Activated T-cell treated with anti-CD3 and anti-CD28 coated beads, Interleukin-2, amount 50 U/mL, for 72 hours (primary cell): ENCODE results near the gene OSBPL7. TPM values are rescaled to one million over a fixed set of nuclear protein-coding genes. Genes with fewer than 3 reads are reported as not detected.

Source experiments
- ATAC-seq, 2 donors: fragments of 150-1000 bp; cut with Tn5 transposase; replicated peaks in 1 of 2; 2 replicates each; pipeline ENCODE4 v1.10.0; 2021; ENCODE audit warnings: moderate library complexity in 2 of 2, mild to moderate bottlenecking in 1 of 2
- DNase-seq, 2 donors: peaks; one replicate each; pipeline ENCODE4 v3.0.0; 2021 to 2022; ENCODE audit warnings: mixed read lengths in 1 of 2
- H3K27ac Mint-ChIP-seq: one replicate; pipeline ENCODE4 v1.8.0; 2022; ENCODE audit warnings: mild to moderate bottlenecking, moderate library complexity, mixed read lengths
- H3K27me3 Mint-ChIP-seq: one replicate; pipeline ENCODE4 v1.8.0; 2022; ENCODE audit warnings: low read depth, mixed read lengths
- H3K36me3 Mint-ChIP-seq, 2 donors: one replicate each; pipeline ENCODE4 v1.8.0; 2022; ENCODE audit warnings: mixed read lengths in 2 of 2, mild to moderate bottlenecking in 1 of 2; ENCODE audit not compliant: insufficient read depth in 2 of 2
- H3K4me1 Mint-ChIP-seq: one replicate; pipeline ENCODE4 v1.8.0; 2022; ENCODE audit warnings: low read depth, mixed read lengths
- H3K4me3 Mint-ChIP-seq, 2 donors: one replicate each; pipeline ENCODE4 v1.8.0; 2022; ENCODE audit warnings: mild to moderate bottlenecking in 2 of 2, mixed read lengths in 2 of 2, moderate library complexity in 2 of 2
- H3K9me3 Mint-ChIP-seq, 2 donors: one replicate each; pipeline ENCODE4 v1.8.0; 2022; ENCODE audit warnings: mixed read lengths in 2 of 2
- total RNA-seq, 2 donors: library from RNA; stranded (reverse); gene quantifications; one replicate each; pipeline ENCODE4 v1.2.3, GENCODE V29; 2022

OSBPL7 gene
- total RNA-seq, 2 donors from 2014 or later = 23.9 to 24.9 TPM

GRCh38 chr17:47829870-47830269, 8.3 kb upstream of the OSBPL7 start:
- peak overlapping the region; percentile 94 for H3K27ac Mint-ChIP-seq
- peak overlapping the region; percentile 93 to 96 for H3K4me3 Mint-ChIP-seq
- ATAC-seq = peak; percentile 41 to 66
- peak in 1 of 2 donors; percentile 45 for DNase-seq
- no peaks in the 10 kb centered on the region for H3K9me3 Mint-ChIP-seq
- peaks cover 12 to 15% of the 10 kb centered on the region in 2 donors for H3K36me3 Mint-ChIP-seq
- H3K27me3 Mint-ChIP-seq = no peaks in the 10 kb centered on the region
- H3K4me1 Mint-ChIP-seq = peaks cover 54% of the 10 kb centered on the region

GRCh38 chr17:47823519-47823918, 1.9 kb upstream of the OSBPL7 start:
- peaks cover 14 to 18% of the 10 kb centered on the region in 2 donors for H3K36me3 Mint-ChIP-seq

GRCh38 chr17:47822785-47823184, 1.2 kb upstream of the OSBPL7 start:
- Mint-ChIP-seq H3K4me1 (peaks cover 25% of the 10 kb centered on the region), H3K27me3 (no peaks in the 10 kb centered on the region), H3K36me3 (peaks cover 13 to 19% of the 10 kb centered on the region in 2 donors), H3K9me3 (no peaks in the 10 kb centered on the region), H3K4me3 (peak overlapping the region; percentile 89 to 95), H3K27ac (no peak overlapping the region)
- DNase-seq (no peak), ATAC-seq (no peak)

More at GRCh38 chr17:47823519-47823918, 1.9 kb upstream of the OSBPL7 start:
- no peak overlapping the region for H3K4me3 Mint-ChIP-seq
- H3K4me1 Mint-ChIP-seq = peaks cover 30% of the 10 kb centered on the region
- DNase-seq (no peak), ATAC-seq (no peak)
- H3K27ac Mint-ChIP-seq = no peak overlapping the region
- no peaks in the 10 kb centered on the region for H3K27me3 Mint-ChIP-seq
- H3K9me3 Mint-ChIP-seq = no peaks in the 10 kb centered on the region

GRCh38 chr17:47821031-47821423, 567 bp downstream of the OSBPL7 start:
- peak overlapping the region; percentile 89 to 95 for H3K4me3 Mint-ChIP-seq
- peaks cover 6 to 16% of the 10 kb centered on the region in 2 donors for H3K36me3 Mint-ChIP-seq
- no peak for ATAC-seq
- no peaks in the 10 kb centered on the region for H3K27me3 Mint-ChIP-seq
- H3K4me1 Mint-ChIP-seq = peaks cover 25% of the 10 kb centered on the region
- peak overlapping the region; percentile 0 for H3K27ac Mint-ChIP-seq
- no peak for DNase-seq
- no peaks in the 10 kb centered on the region for H3K9me3 Mint-ChIP-seq

GRCh38 chr17:47820033-47820789, 1.4 kb downstream of the OSBPL7 start:
- DNase-seq = no peak
- no peak for ATAC-seq
- Mint-ChIP-seq H3K4me1 (peaks cover 25% of the 10 kb centered on the region), H3K27me3 (no peaks in the 10 kb centered on the region), H3K36me3 (peaks cover 3 to 11% of the 10 kb centered on the region in 2 donors), H3K9me3 (no peaks in the 10 kb centered on the region), H3K27ac (no peak overlapping the region), H3K4me3 (peak overlapping the region; percentile 89 to 95)

GRCh38 chr17:47819475-47819874, 2.1 kb downstream of the OSBPL7 start:
- Mint-ChIP-seq H3K9me3 (no peaks in the 10 kb centered on the region), H3K4me3 (no peak overlapping the region)
- no peak for ATAC-seq

GRCh38 chr17:47818002-47818695, 3.4 kb downstream of the OSBPL7 start:
- H3K36me3 Mint-ChIP-seq = peaks cover 1 to 7% of the 10 kb centered on the region in 2 donors

More at GRCh38 chr17:47819475-47819874, 2.1 kb downstream of the OSBPL7 start:
- Mint-ChIP-seq H3K27me3 (no peaks in the 10 kb centered on the region), H3K4me1 (peaks cover 25% of the 10 kb centered on the region), H3K36me3 (peaks cover 3 to 11% of the 10 kb centered on the region in 2 donors), H3K27ac (no peak overlapping the region)
- DNase-seq = no peak

GRCh38 chr17:47816947-47817346, 4.6 kb downstream of the OSBPL7 start:
- Mint-ChIP-seq H3K9me3 (no peaks in the 10 kb centered on the region), H3K4me1 (peaks cover 16% of the 10 kb centered on the region), H3K27me3 (no peaks in the 10 kb centered on the region), H3K27ac (no peak overlapping the region), H3K36me3 (peaks cover 0 to 7% of the 10 kb centered on the region in 2 donors), H3K4me3 (no peak overlapping the region)
- DNase-seq (no peak), ATAC-seq (no peak)

More at GRCh38 chr17:47818002-47818695, 3.4 kb downstream of the OSBPL7 start:
- ATAC-seq (no peak), DNase-seq (no peak)
- H3K4me3 Mint-ChIP-seq = no peak overlapping the region
- H3K27ac Mint-ChIP-seq = no peak overlapping the region
- H3K27me3 Mint-ChIP-seq = no peaks in the 10 kb centered on the region
- peaks cover 25% of the 10 kb centered on the region for H3K4me1 Mint-ChIP-seq
- H3K9me3 Mint-ChIP-seq = no peaks in the 10 kb centered on the region

- no peaks in the 10 kb centered on the region for H3K9me3 Mint-ChIP-seq
- H3K36me3 Mint-ChIP-seq = peaks cover 0 to 7% of the 10 kb centered on the region in 2 donors
These were observed 5.4 kb downstream of the OSBPL7 start for GRCh38 chr17:47816111-47816735.

GRCh38 chr17:47815106-47815918, 6.3 kb downstream of the OSBPL7 start:
- H3K9me3 Mint-ChIP-seq = no peaks in the 10 kb centered on the region
- H3K27ac Mint-ChIP-seq = no peak overlapping the region
- peaks cover 5% of the 10 kb centered on the region for H3K4me1 Mint-ChIP-seq
- H3K27me3 Mint-ChIP-seq = no peaks in the 10 kb centered on the region
- ATAC-seq (no peak), DNase-seq (no peak)
- H3K4me3 Mint-ChIP-seq = no peak overlapping the region
- H3K36me3 Mint-ChIP-seq = peaks cover 0 to 7% of the 10 kb centered on the region in 2 donors

More at GRCh38 chr17:47816111-47816735, 5.4 kb downstream of the OSBPL7 start:
- DNase-seq (no peak), ATAC-seq (no peak)
- Mint-ChIP-seq H3K27me3 (no peaks in the 10 kb centered on the region), H3K4me3 (no peak overlapping the region), H3K27ac (no peak overlapping the region), H3K4me1 (peaks cover 9% of the 10 kb centered on the region)

GRCh38 chr17:47813512-47814031, 8.0 kb downstream of the OSBPL7 start:
- no peak overlapping the region for H3K27ac Mint-ChIP-seq
- peaks cover 11% of the 10 kb centered on the region for H3K4me1 Mint-ChIP-seq
- no peak for DNase-seq
- H3K36me3 Mint-ChIP-seq = peaks cover 0 to 11% of the 10 kb centered on the region in 2 donors
- no peaks in the 10 kb centered on the region for H3K9me3 Mint-ChIP-seq
- H3K27me3 Mint-ChIP-seq = no peaks in the 10 kb centered on the region
- no peak for ATAC-seq
- no peak overlapping the region for H3K4me3 Mint-ChIP-seq

- no peaks in the 10 kb centered on the region for H3K9me3 Mint-ChIP-seq
These were observed 8.5 kb downstream of the OSBPL7 start for GRCh38 chr17:47813077-47813476.

More at GRCh38 chr17:47813077-47813476, 8.5 kb downstream of the OSBPL7 start:
- H3K4me3 Mint-ChIP-seq = no peak overlapping the region
- H3K27ac Mint-ChIP-seq = no peak overlapping the region
- H3K27me3 Mint-ChIP-seq = no peaks in the 10 kb centered on the region
- ATAC-seq (no peak), DNase-seq (no peak)
- peaks cover 11% of the 10 kb centered on the region for H3K4me1 Mint-ChIP-seq
- peaks cover 0 to 11% of the 10 kb centered on the region in 2 donors for H3K36me3 Mint-ChIP-seq
